SK-N-SH treated with all-trans-retinoic acid at 6 μM for 48 hours (cell line): ENCODE results near the gene CDK3.

ENCODE experiments used
- ATAC-seq: fragments of 200-7000 bp; cut with Tn5 transposase; 3 replicates; pipeline ENCODE4 v1.9.1; 2020; ENCODE audit warnings: mild to moderate bottlenecking, moderate library complexity
- ARNTL ChIP-seq: fragments of 450-650 bp; formaldehyde crosslinking; IDR thresholded peaks from 2 replicates; pipeline ENCODE4 v1.5.0; 2020; ENCODE audit warnings: low read depth, mild to moderate bottlenecking, moderate library complexity, borderline replicate concordance
- BACH2 ChIP-seq: fragments of 250-450 bp; sonication (Bioruptor Pico); IDR thresholded peaks from 2 replicates; pipeline ENCODE4 v1.9.0; 2021; ENCODE audit warnings: mild to moderate bottlenecking, borderline replicate concordance
- CREB5 ChIP-seq: fragments of 250-450 bp; sonication (Bioruptor Pico); IDR thresholded peaks from 2 replicates; pipeline ENCODE4 v1.5.1; 2020; ENCODE audit warnings: low read depth, mild to moderate bottlenecking, moderate library complexity
- CSDC2 ChIP-seq: fragments of 250-450 bp; sonication (Bioruptor Pico); IDR thresholded peaks from 2 replicates; pipeline ENCODE4 v1.5.0; 2020; ENCODE audit warnings: mild to moderate bottlenecking, moderate library complexity
- CSRNP3 ChIP-seq: fragments of 250-450 bp; sonication (Bioruptor Pico); IDR thresholded peaks from 2 replicates; pipeline ENCODE4 v1.5.1; 2021; ENCODE audit warnings: mild to moderate bottlenecking, moderate library complexity
- GLIS3 ChIP-seq: fragments of 250-450 bp; sonication (Bioruptor Pico); IDR thresholded peaks from 2 replicates; pipeline ENCODE4 v1.5.0; 2020; ENCODE audit warnings: mild to moderate bottlenecking, moderate library complexity
- ISL1 ChIP-seq: fragments of 250-450 bp; sonication (Bioruptor Pico); IDR thresholded peaks from 2 replicates; pipeline ENCODE4 v2.1.2; 2022; ENCODE audit warnings: mild to moderate bottlenecking, moderate library complexity
- POU6F1 ChIP-seq: fragments of 250-450 bp; sonication (Bioruptor Pico); IDR thresholded peaks from 2 replicates; pipeline ENCODE4 v1.8.0; 2021; ENCODE audit warnings: low read depth, mild to moderate bottlenecking, moderate library complexity, borderline replicate concordance
- PPARA ChIP-seq: fragments of 250-450 bp; sonication (Bioruptor Pico); IDR thresholded peaks from 2 replicates; pipeline ENCODE4 v1.5.0; 2020; ENCODE audit warnings: mild to moderate bottlenecking, borderline replicate concordance
- RARB ChIP-seq: fragments of 250-450 bp; sonication (Bioruptor Pico); IDR thresholded peaks from 2 replicates; pipeline ENCODE4 v1.8.0; 2021; ENCODE audit warnings: mild to moderate bottlenecking, moderate library complexity
- SNAI2 ChIP-seq: fragments of 250-450 bp; sonication (Bioruptor Pico); IDR thresholded peaks from 2 replicates; pipeline ENCODE4 v1.5.0; 2020; ENCODE audit warnings: mild to moderate bottlenecking, moderate library complexity
- TOX ChIP-seq: fragments of 250-450 bp; sonication (Bioruptor Pico); IDR thresholded peaks from 2 replicates; pipeline ENCODE4 v1.8.0; 2021; ENCODE audit warnings: mild to moderate bottlenecking, moderate library complexity, borderline replicate concordance
- TSHZ2 ChIP-seq: fragments of 250-450 bp; sonication (Bioruptor Pico); IDR thresholded peaks from 2 replicates; pipeline ENCODE4 v1.5.0; 2020; ENCODE audit warnings: mild to moderate bottlenecking, moderate library complexity
- ZFP30 ChIP-seq: fragments of 450-650 bp; formaldehyde crosslinking; IDR thresholded peaks from 2 replicates; pipeline ENCODE4 v1.5.0; 2022; ENCODE audit warnings: mild to moderate bottlenecking, moderate library complexity
- ZNF565 ChIP-seq: fragments of 450-650 bp; formaldehyde crosslinking; conservative IDR thresholded peaks from 2 replicates; pipeline ENCODE4 v1.5.0; 2020; ENCODE audit warnings: low read depth, mild to moderate bottlenecking, moderate library complexity
- ZNF70 ChIP-seq: fragments of 450-650 bp; formaldehyde crosslinking; IDR thresholded peaks from 2 replicates; pipeline ENCODE4 v1.5.0; 2020; ENCODE audit warnings: mild to moderate bottlenecking, moderate library complexity
- ZNF8 ChIP-seq: fragments of 450-650 bp; formaldehyde crosslinking; IDR thresholded peaks from 2 replicates; pipeline ENCODE4 v1.5.0; 2020; ENCODE audit warnings: mild to moderate bottlenecking, moderate library complexity
- TF ChIP-seq, protein P1 (sequence below): fragments of 250-450 bp; sonication (Bioruptor Pico); IDR thresholded peaks from 2 replicates; pipeline ENCODE4 v1.8.0; 2020; ENCODE audit warnings: mild to moderate bottlenecking, moderate library complexity, borderline replicate concordance

Gene CDK3

GRCh38 chr17:76049239-76049638 is 48.6 kb downstream of the CDK3 start:
- ATAC-seq = peak; percentile 15; the same call in 2 of the 3 replicates
- TF ChIP-seq CSRNP3 (CRISPR knock-in tag) (no peak), CSDC2 (CRISPR knock-in tag) (no peak), CREB5 (CRISPR knock-in tag) (no peak), GLIS3 (CRISPR knock-in tag) (no peak), SNAI2 (CRISPR knock-in tag) (no peak), TOX (CRISPR knock-in tag) (no peak), RARB (no peak), ARNTL (no peak), POU6F1 (CRISPR knock-in tag) (no peak), ZNF8 (CRISPR knock-in tag) (no peak), BACH2 (CRISPR knock-in tag) (no peak), ZFP30 (CRISPR knock-in tag) (no peak), ISL1 (no peak), ZNF565 (CRISPR knock-in tag) (no peak), ZNF70 (no peak)
- TF ChIP-seq, protein P1, sequence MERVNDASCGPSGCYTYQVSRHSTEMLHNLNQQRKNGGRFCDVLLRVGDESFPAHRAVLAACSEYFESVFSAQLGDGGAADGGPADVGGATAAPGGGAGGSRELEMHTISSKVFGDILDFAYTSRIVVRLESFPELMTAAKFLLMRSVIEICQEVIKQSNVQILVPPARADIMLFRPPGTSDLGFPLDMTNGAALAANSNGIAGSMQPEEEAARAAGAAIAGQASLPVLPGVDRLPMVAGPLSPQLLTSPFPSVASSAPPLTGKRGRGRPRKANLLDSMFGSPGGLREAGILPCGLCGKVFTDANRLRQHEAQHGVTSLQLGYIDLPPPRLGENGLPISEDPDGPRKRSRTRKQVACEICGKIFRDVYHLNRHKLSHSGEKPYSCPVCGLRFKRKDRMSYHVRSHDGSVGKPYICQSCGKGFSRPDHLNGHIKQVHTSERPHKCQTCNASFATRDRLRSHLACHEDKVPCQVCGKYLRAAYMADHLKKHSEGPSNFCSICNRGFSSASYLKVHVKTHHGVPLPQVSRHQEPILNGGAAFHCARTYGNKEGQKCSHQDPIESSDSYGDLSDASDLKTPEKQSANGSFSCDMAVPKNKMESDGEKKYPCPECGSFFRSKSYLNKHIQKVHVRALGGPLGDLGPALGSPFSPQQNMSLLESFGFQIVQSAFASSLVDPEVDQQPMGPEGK = no peak
- TF ChIP-seq, all 23 proteins: peak for 0

GRCh38 chr17:76049836-76050537 is 49.3 kb downstream of the CDK3 start:
- ATAC-seq = no peak
- TF ChIP-seq PPARA (no peak), ZFP30 (CRISPR knock-in tag) (no peak), ZNF70 (no peak), ISL1 (no peak), CREB5 (CRISPR knock-in tag) (no peak), CSRNP3 (CRISPR knock-in tag) (no peak), ARNTL (no peak), TSHZ2 (CRISPR knock-in tag) (no peak), TOX (CRISPR knock-in tag) (no peak), ZNF8 (CRISPR knock-in tag) (no peak), BACH2 (CRISPR knock-in tag) (no peak), GLIS3 (CRISPR knock-in tag) (no peak)
